ENCODE measurements around the gene AMY2A. TPM values are rescaled to one million over a fixed set of nuclear protein-coding genes. Genes with fewer than 3 reads are reported as not detected.
"Not testable (repeated sequence)": the region's sequence is repeated elsewhere in the genome, so short reads cannot be mapped to it uniquely, and the experiment has no call there.

AMY2A gene
- total and polyA plus RNA-seq, 7 experiments from 2014 or later, result 0.35 TPM; not detected in 6

GRCh38 chr1:103650889-103651288 lies 33.7 kb downstream of the AMY2A start:
- DNase-seq; H3K9me3 ChIP-seq (ENCODE audit: control insufficient read depth in 2 of 3, low read length in 3 of 3); H3K4me3 Mint-ChIP-seq; H3K27me3 ChIP-seq (ENCODE audit: control insufficient read depth in 2 of 2, insufficient read depth in 2 of 2, low read length in 2 of 2); CTCF ChIA-PET; POLR2A ChIA-PET; H3K9me3 Mint-ChIP-seq; H3K4me3 ChIP-seq (ENCODE audit: low read length); H3K36me3 Mint-ChIP-seq; H3K27ac Mint-ChIP-seq; H3K27me3 Mint-ChIP-seq; H3K36me3 ChIP-seq (ENCODE audit: control insufficient read depth in 2 of 3, insufficient read depth in 3 of 3, low read length in 3 of 3); H3K4me1 Mint-ChIP-seq; ATAC-seq; intact Hi-C loops (cut with micrococcal nuclease); H3K4me1 ChIP-seq (ENCODE audit: control insufficient read depth in 2 of 2, insufficient read depth in 2 of 2, low read length in 2 of 2); H3K27ac ChIP-seq (ENCODE audit: low read depth, low read length): not testable (repeated sequence)

GRCh38 chr1:103654133-103654532 lies 36.9 kb downstream of the AMY2A start:
- H3K27ac ChIP-seq (ENCODE audit: low read depth, low read length); H3K36me3 ChIP-seq (ENCODE audit: control insufficient read depth in 2 of 3, insufficient read depth in 3 of 3, low read length in 3 of 3); H3K4me1 ChIP-seq (ENCODE audit: control insufficient read depth in 2 of 2, insufficient read depth in 2 of 2, low read length in 2 of 2); H3K27me3 Mint-ChIP-seq; ATAC-seq; H3K4me3 ChIP-seq (ENCODE audit: low read length); H3K36me3 Mint-ChIP-seq; H3K27ac Mint-ChIP-seq; POLR2A ChIA-PET; H3K9me3 ChIP-seq (ENCODE audit: control insufficient read depth in 2 of 3, low read length in 3 of 3); H3K4me1 Mint-ChIP-seq; H3K4me3 Mint-ChIP-seq; H3K9me3 Mint-ChIP-seq; H3K27me3 ChIP-seq (ENCODE audit: control insufficient read depth in 2 of 2, insufficient read depth in 2 of 2, low read length in 2 of 2); CTCF ChIA-PET; DNase-seq; intact Hi-C loops (cut with micrococcal nuclease): not testable (repeated sequence)

- CTCF ChIA-PET; DNase-seq; H3K4me3 Mint-ChIP-seq; intact Hi-C loops (cut with micrococcal nuclease); H3K4me3 ChIP-seq (ENCODE audit: low read length); H3K4me1 Mint-ChIP-seq; H3K27me3 ChIP-seq (ENCODE audit: control insufficient read depth in 2 of 2, insufficient read depth in 2 of 2, low read length in 2 of 2); POLR2A ChIA-PET; H3K27ac ChIP-seq (ENCODE audit: low read depth, low read length); H3K36me3 ChIP-seq (ENCODE audit: control insufficient read depth in 2 of 3, insufficient read depth in 3 of 3, low read length in 3 of 3); H3K9me3 ChIP-seq (ENCODE audit: control insufficient read depth in 2 of 3, low read length in 3 of 3); H3K36me3 Mint-ChIP-seq; H3K4me1 ChIP-seq (ENCODE audit: control insufficient read depth in 2 of 2, insufficient read depth in 2 of 2, low read length in 2 of 2); ATAC-seq; H3K27me3 Mint-ChIP-seq; H3K27ac Mint-ChIP-seq; H3K9me3 Mint-ChIP-seq: not testable (repeated sequence)
Measured at GRCh38 chr1:103655460-103655859, 38.2 kb downstream of the AMY2A start, which contains the start of gene AMY1A. Gene AMY1A (plus strand): TSS chr1:103655760. CDS start chr1:103656331, 571 bp downstream.

Other genes with a start within 250 kb of the AMY2A start
- gene RNPC3, start 91.7 kb upstream of the AMY2A start, total RNA-seq, result 10 to 100 TPM; 35.3 to 99.4 (median 52.1) TPM
- gene RNPC3, start 91.7 kb upstream of the AMY2A start, polyA plus RNA-seq, result 10 to 100 TPM; 16.3 to 16.6 TPM
- gene AMY2B, start 45.8 kb upstream of the AMY2A start, total RNA-seq, result 10 to 100 TPM; 13.2 to 65.0 (median 43.7) TPM
- 1 to 10 TPM; 1.5 to 1.7 TPM for gene AMY2B, start 45.8 kb upstream of the AMY2A start, polyA plus RNA-seq
- not detected for gene AMY1A, start 38.3 kb downstream of the AMY2A start, total RNA-seq
- gene AMY1A, start 38.3 kb downstream of the AMY2A start, polyA plus RNA-seq, result not detected
- not detected for gene AMY1B, start 78.8 kb downstream of the AMY2A start, total RNA-seq
- not detected for gene AMY1B, start 78.8 kb downstream of the AMY2A start, polyA plus RNA-seq
- gene AMY1C, start 132.5 kb downstream of the AMY2A start, total RNA-seq, result not detected
- not detected for gene AMY1C, start 132.5 kb downstream of the AMY2A start, polyA plus RNA-seq